GM21515 (cell line): ENCODE results near the gene FAM83D.

Experiments
- ATAC-seq: cut with Tn5 transposase; IDR thresholded peaks from one replicate; pipeline ENCODE4 v1.9.1; 2021; ENCODE audit not compliant: unreplicated experiment

FAM83D gene

GRCh38 chr20:38926142-38926933 is at the start of gene FAM83D:
FAM83D (plus strand) TSS chr20:38926417; CDS start chr20:38926443, 26 bp downstream.
- ATAC-seq: peak; percentile 84

DNA sequence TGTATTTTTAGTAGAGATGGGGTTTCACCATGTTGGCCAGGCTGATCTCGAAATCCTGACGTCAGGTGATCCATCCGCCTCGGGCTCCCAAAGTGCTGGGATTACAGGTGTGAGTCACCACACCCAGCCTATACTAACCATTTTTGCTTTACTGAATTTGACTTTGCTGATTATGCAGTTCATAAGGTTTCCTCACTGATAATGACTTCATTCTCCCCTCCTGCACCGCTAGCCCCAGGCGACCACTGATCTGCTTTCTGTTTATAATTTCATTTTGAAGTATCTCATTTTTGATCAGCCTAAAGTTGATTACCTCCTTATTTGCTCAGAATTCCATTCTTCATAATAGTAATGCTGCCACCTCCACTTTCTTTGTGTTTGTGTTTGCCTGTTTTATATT is 48.7 kb upstream of the FAM83D start:
- no peak for ATAC-seq

- no peak for ATAC-seq
These were observed 47.4 kb upstream of the FAM83D start for GRCh38 chr20:38878866-38879265.

- ATAC-seq: no peak
These were observed 45.1 kb upstream of the FAM83D start for GRCh38 chr20:38880952-38881735.

- no peak for ATAC-seq
These were observed 44.3 kb upstream of the FAM83D start for GRCh38 chr20:38881806-38882440.

GRCh38 chr20:38882600-38882999 is 43.6 kb upstream of the FAM83D start:
- no peak for ATAC-seq

DNA sequence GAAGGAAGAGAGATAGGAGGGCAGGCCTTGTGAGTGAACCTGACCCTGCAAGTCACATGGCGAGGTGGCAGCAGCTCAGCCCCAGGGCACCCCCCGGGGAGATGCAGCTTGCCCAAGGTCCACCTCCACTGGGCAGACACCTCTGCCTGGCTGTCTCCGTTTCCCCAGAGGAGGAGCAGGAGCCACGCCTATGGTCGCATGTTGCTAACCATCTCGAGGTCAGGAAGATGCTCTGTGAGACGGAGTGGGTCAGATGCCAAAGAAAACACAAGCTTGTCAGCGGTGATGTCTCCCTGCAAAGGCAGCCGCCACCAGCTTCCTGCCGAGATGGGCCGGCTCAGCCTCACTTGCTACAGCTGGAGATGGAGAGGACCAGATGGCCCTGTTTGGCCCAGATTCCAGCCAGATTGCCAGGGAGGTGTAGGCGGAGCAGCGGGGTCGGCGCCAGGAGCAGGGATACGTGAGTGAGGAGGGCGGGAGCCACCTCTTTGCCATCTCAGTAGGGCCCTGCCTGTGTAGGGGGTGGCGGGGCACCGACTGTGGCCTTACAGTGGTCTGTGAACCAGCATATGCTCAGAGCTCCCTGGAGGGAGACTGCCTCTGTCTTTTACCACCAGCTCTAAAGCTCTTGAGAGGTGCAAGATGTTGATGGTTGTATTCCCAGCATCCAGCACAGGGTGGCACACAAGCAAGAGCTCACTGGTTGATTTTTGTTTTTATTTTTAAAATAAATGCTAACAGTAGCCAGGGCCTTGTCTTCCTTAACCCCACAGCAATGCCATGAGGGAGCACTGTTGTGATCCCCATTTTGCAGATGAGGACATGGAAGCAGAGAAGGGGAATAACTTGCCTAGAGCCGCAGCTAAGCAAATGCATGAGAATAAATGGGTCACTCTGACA is 42.9 kb upstream of the FAM83D start:
- ATAC-seq: no peak

DNA sequence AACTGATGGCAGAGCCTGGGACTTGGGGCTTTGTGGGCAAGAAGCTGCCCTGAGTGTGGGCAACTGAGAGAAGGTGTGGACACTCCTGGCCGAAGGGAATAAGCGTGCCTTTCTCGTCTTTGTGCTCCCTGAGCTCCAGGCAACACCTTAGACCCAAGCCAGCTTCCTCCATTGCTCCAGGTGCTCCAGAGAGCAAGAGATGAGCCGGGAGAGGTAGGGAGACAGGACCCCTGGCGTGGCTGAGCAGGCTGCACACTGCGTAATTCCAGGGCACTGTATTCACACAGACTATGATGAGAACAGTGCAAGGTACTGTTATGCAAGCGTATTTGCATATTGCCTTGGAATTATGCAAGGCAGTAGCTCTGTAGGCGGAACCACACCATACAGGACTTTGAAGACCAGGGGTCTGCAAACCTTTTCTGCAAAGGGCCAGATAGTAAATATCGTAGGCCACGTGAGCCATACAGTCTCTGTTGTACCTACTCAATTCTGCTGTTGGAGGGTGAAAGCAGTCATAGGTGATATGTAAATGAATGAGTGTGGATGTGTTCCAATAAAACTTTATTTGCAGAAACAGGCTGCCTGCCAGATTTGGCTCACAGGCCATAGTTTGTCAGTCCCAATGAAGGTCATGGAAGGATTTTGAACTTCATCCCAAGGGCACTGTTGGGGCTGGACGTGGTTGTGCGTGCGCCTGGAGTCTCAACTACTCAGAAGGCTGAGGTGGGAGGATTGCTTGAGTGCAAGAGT is 42.1 kb upstream of the FAM83D start:
- no peak for ATAC-seq

DNA sequence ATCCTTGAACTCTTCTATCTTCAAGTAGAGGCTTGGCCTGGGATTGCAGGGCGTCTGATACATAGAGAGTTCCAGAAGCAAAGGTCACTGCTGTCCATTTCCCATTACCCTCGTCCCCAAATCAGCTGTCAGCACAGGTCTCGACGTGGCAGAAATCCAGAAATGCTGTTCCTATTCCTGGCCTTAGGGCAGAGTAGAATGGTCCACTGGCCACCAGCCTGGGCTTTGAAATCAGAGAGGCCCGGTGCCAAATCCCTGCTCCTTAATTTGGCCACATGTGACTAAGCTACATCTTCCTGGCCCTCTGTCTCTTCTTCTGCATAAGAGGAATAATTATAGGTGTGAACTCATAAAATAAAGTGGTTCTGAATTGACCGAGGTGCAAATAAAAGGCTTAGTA is 40.9 kb upstream of the FAM83D start:
- no peak for ATAC-seq

DNA sequence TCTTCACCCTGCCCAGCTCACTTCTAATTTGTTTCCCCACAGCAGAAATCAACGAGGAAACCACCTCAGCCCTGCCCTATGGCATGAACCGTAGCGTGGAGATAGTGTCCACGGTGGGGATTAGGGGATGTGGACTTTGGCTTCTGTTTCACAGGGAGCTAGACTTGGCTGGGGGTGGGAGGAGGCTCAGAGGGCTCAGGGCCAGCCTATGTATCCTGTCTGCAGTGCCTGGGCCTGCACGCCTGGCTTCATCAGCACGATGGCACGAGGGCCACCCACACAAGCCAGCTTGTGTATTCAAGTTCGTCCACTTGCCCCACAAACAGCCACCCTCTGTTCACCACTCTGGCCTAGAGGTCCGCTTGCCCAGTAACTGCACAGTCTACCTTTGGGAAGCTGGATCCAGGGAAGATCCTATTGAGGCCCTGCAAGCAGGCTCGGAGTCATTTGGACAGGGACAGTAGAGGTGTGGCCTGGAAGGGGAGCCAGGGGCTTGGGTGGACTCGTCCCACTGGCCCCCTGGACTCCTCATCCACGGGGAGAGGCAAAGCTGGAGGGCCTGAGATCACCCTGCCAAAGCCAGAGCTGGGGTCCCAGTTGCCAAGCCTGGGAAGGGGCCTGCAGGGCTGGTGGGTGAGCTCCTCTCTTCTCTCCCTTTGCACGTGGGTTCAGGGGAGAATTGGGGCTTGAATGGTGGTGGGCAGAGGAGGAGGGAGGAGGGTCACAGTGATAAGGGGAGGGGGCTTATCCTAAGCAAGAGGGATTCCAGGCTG is 38.0 kb upstream of the FAM83D start:
- ATAC-seq: no peak

DNA sequence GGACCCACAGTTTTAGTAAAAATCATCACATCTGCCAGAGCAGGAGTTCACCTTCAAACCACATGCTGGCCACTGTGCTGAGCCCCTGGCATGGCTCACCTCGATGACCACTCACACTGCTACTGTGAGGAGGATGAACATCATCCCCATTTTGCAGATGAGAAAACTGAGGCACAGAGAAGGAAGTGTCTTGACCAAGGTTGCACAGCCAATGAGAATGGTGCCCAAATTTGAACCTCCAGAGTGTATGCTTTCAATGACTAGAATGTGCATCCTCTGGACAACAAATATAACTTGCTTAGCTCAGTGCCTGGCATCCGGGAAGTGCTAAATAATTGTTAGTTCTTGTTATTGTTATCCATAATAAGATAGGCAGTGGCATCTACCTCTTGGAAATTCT is 37.2 kb upstream of the FAM83D start:
- no peak for ATAC-seq

- ATAC-seq: no peak
These were observed 36.3 kb upstream of the FAM83D start for GRCh38 chr20:38889792-38890496.

- ATAC-seq: no peak
These were observed 35.8 kb upstream of the FAM83D start for GRCh38 chr20:38890497-38890818.

DNA sequence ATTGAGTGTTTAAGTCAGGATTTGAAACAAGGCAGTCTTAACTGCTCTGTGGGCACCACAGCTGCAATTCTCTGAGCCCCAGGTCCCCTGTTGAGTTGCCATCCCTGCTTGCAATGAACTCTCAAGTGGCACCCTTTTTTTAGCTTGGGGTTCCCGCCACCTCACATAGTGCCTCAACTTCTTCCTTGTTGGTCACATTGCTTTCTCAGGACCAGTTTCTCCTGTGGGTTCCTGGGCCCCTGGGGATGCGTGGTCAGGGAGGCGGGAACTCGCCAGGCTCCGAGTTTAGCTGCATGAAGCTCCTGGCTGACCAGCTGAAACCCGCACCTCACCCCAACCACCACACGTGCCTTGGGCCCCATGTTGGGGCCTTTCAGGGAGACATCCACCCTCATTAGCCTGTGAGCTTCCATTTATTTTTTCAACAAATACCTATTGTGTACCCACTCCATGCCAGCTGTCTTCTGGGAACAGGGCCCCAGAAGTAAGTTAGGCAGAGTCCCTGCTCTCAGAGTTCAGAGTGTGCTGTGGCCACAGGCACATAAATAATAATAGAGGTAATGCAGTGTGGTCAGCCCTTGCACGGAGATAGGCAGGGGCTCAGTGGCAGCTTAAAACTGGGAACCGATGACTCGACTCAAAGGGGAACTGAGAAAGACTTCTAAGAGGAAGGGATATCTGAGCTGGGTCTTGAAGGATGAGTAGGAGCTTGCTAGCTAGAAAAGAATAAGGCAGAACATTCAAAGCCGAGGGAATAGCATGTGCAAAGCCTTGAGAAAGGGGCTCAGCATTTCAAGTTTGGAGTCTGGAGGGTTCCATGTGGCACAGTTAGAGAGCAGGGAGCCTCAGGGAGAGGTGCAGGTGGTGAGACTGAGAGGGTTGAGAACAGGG is 33.9 kb upstream of the FAM83D start:
- ATAC-seq: peak; percentile 55

DNA sequence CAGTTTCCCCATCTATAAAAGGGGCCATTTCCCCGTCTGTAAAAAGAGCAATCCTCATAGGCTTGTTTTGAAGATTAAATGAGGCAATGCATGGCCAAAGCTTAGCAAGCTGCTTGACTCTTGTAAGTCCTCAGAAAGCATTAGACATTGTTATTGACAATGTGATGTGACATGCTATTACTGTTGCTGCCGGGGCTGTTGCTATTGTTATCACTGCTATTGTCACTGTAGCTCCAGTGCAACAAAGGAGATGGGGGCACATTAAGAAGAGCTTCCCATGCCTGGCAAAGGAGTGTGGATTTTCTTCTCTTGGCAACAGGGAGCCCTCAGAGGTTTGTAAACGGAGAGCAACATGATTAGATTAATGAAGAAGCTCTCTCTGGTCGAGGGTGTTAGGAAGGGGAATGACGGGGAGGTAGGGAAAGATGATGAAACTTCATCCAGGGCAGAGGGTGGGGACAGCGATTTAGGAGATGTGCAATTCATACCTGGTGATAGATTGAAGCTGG is 33.1 kb upstream of the FAM83D start:
- no peak for ATAC-seq

- ATAC-seq: peak; percentile 46
These were observed 32.6 kb upstream of the FAM83D start for GRCh38 chr20:38893565-38894090.

DNA sequence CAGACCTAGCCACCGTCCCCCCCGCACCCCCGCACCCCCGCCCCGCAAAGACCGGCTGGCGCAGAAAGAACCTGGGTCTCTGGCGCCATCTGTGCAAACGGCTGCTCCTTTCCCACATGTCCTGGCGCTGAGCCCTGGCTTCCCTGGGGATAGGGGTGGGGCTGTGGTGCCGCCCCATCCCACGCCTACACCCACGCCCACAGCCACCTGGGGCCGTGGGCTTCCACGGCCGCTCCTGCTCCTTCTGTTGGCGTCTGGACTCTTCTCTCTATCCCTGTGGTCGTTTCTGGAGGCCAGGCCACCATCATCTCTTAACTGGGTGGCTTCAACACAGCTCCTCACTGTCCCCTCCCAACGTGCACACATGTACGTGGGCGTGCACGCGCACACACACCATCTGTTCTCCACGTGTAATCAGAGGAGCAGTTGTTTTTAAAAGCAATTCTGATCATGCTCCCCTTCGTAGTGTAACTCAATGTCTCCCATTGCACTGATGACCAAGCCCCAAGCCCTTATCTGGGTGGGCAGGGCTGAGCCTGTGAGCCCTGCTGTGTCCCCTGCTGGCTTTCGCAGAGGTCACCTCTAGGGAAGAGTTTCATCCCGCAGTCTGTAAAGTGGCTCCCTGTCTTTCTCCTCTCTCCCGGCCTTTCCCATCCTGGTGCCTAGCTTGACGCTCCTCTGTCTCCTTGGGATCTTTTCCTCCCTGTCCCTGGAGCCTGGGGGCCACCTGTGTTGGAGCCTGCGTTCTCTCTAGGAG is 31.9 kb upstream of the FAM83D start:
- no peak for ATAC-seq
